Right forelimb (tissue), 1 donor: ENCODE results near the gene CLDND1.
"Not testable (repeated sequence)": the region's sequence is repeated elsewhere in the genome, so short reads cannot be mapped to it uniquely, and the experiment has no call there.

Source experiments
- DNase-seq: peaks from one replicate; pipeline ENCODE4 v3.0.0-alpha.2; 2018

Gene CLDND1

GRCh38 chr3:98522544-98523281, at the start of gene CLDND1:
TSS of gene CLDND1 (minus strand) at chr3:98522902. CDS start at chr3:98521424, 1,478 bp downstream.
- peak; percentile 97 for DNase-seq

GRCh38 chr3:98568402-98568801, 45.7 kb upstream of the CLDND1 start:
- no peak for DNase-seq

- DNase-seq, result no peak
Observed at GRCh38 chr3:98567666-98568270, 45.1 kb upstream of the CLDND1 start.

DNA sequence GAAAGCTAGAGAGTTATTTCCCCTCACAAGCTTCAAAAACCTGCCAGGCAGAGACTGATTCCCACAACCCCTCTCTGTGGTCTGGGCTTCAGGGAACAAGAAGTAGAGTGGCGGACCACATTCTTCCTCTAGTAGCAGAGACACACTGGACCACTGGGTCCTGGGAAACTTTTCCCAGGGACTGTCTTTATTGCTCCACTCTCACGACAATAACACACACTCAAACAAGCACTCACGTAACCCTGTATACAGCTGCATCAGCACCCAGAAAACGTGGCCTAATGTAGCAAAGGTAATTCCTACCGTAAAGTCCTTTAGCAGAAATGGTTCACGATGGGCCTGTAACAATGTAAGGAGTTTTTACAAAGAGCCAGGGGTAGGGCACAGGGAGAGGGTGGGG, 43.1 kb upstream of the CLDND1 start:
- DNase-seq, result no peak

- no peak for DNase-seq
Observed at GRCh38 chr3:98565237-98565643, 42.5 kb upstream of the CLDND1 start.

GRCh38 chr3:98564282-98565005, 41.7 kb upstream of the CLDND1 start:
- no peak for DNase-seq

GRCh38 chr3:98563661-98564281, 41.1 kb upstream of the CLDND1 start:
- no peak for DNase-seq

DNA sequence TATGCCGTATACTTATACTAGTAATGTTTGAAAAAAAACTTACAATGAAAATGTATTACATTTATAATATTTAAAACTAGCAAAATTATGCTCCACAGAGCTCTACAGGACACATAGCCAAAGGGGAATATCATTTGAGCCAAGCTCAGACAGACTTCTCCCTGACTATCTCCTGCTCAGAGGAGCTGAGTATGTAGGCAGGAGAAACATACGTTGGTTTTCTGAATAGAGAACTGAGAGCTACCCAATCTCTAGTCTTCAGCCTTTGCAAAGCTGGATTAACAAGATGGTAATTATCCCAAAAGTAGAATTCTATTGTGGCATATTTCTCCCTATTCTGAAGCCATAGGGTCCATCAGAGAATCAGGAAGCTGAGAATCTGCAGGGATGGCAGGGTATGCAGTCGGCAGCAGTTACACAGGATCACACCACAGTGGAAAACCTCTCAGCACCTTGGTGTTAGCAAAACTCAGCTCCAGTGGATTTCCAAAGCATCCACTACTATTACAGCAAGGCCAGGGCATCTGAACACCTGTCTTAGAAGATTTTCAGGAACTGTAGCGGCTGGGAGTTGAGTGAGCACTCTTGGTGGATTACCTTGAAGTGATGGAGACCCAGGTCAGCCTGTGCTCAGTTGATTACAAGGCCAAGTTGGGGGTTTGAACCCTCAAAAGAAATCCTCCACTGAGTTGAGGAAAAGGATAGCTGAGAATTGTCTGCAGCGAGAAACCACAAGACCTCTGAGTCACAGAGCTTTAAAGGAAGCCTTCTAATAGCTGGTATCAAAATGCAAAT, 39.2 kb upstream of the CLDND1 start:
- no peak for DNase-seq

DNA sequence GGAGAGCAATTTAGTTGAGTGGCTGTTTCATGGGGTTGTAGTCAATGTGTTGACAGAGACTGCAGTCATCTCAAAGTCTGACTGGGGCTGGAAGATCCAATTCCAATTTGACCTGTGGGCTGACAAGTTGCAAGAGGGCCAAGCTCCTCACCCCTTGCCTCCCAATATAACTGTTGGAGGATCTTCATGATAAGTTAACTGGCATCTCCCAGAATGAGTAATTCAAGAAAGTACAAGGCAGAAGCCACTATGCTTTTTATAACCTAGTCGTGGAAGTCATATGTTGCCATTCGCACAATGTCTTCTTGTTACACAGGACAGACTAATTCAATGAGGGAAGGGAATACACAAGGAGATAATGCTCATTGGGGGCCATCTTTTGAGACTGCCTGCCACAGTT, 38.2 kb upstream of the CLDND1 start:
- DNase-seq, result no peak

GRCh38 chr3:98559769-98560168, 37.1 kb upstream of the CLDND1 start:
- DNase-seq, result not testable (repeated sequence)

GRCh38 chr3:98558100-98558827, 35.6 kb upstream of the CLDND1 start:
- DNase-seq, result no peak

GRCh38 chr3:98557324-98558010, 34.8 kb upstream of the CLDND1 start:
- no peak for DNase-seq

- DNase-seq, result no peak
Observed at GRCh38 chr3:98556164-98557130, 33.7 kb upstream of the CLDND1 start.

DNA sequence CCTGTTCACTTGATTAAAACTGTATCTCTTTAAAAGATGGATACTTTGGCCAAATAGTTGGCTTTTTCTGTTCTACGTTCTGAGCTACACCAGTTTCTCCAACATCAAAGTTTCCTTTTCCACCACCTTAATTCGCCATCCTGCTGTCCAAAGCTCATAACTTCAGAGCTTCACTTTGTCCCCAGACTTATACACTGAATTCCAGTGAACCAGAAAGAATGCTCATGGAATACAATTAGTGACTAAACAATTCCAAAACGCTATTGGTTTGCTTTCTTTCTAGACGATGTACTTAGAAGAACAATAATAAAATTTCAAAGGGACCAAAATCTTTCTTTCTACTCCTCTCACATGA, 32.3 kb upstream of the CLDND1 start:
- no peak for DNase-seq

DNA sequence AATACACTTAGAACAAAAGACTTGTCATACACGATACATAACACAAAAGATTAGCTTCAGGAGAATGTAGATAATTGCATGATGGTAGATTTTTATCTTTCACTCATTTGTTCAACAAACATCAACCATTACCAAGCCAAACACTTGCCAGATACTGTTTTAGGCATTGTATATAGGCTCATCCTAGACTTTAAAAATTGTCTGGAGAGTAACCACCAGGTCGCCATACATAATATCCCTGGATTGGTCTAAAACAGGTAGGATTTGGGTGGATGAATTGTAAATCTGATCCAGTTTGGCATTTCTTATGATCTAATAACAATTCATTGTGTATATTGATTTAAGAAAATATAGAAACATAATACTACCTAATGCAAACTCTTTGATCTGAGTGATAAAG, 31.9 kb upstream of the CLDND1 start:
- DNase-seq, result no peak

DNA sequence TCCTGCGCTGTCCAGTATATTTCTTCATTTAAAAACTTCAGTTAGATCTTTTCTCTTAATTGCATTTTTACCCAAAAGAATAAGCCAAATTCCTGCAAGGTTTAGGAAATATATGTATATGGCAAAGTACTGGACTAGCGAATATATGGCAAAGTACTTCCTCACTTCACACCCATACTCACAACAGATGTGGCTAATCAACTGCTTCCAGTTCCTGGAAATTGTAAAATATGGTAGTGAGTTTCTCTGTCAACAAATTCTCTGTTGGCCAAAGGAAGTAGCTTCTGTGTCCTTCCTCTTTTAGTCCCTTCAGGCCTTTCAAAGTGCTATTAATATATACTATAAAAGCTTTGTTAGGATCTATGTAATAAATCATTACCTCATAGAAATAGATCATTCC, 31.1 kb upstream of the CLDND1 start:
- no peak for DNase-seq

DNA sequence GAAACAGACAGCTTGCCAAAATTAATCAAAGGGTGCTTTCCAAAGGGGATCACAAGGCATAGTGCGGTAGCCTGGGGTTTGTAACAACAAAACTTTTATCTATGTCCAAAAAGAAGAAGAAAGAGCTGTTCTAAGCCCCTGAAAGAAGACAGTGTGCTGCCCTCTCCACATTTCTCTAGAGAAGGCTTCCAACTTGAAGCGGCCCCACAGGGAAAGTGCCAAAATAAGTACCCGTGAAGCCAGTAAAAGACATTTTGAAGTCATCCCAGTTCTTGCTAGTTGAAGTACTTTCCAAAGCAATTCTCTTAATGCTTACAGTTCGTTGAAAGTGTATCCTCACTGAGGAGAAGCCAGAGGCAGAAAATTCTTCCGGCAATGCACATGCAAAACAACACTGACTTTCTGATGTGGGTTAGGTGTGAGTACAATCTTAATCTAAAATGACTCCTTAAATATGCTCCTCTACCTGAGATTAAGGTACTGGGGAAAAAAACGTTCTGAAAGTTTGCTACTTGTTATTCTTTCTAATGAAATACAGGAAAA, 30.4 kb upstream of the CLDND1 start:
- DNase-seq, result no peak

GRCh38 chr3:98552232-98553020, 29.7 kb upstream of the CLDND1 start:
- DNase-seq, result no peak

DNA sequence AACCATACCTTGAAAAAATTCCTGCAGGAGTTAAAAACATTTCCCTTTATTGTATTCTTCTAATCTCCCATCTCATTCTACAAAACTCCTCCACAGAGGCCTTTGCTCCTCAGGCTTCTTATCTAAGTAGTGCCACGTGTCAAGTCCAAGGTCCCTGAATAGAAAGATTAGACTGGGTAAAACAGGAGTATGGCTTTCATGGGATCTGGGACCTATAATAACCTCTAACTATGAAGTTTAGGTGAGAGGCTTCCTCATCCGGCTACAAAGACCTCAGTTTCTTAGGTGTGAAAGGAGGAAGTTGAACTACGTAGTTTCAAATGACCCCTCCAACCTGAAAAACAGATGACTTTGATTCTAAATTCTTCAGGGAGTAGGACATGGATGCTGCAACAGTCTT, 29.1 kb upstream of the CLDND1 start:
- no peak for DNase-seq
